ENCODE measurements around the gene TSPY1.
"Not testable (repeated sequence)": the region's sequence is repeated elsewhere in the genome, so short reads cannot be mapped to it uniquely, and the experiment has no call there.

The TSPY1 gene

GRCh38 chrY:9466655-9467054 lies at the start of gene TSPY1:
Gene TSPY1, plus strand, starts transcription at chrY:9466955. Its CDS starts 46 bp downstream, at chrY:9467001.
- not testable (repeated sequence) for DNase-seq

- DNase-seq, result not testable (repeated sequence)
Observed at GRCh38 chrY:9486967-9487366, 20.2 kb downstream of the TSPY1 start, which contains the start of gene TSPY9. Gene TSPY9, plus strand, starts transcription at chrY:9487267. Its CDS starts 46 bp downstream, at chrY:9487313.

GRCh38 chrY:9504396-9504795 lies 37.6 kb downstream of the TSPY1 start:
- DNase-seq, result not testable (repeated sequence)

- DNase-seq, result not testable (repeated sequence)
Observed at GRCh38 chrY:9516287-9516686, 49.5 kb downstream of the TSPY1 start.
